Measurements from ENCODE around the gene C10orf62.
"Not testable (repeated sequence)": the region's sequence is repeated elsewhere in the genome, so short reads cannot be mapped to it uniquely, and the experiment has no call there.

The C10orf62 gene

DNA sequence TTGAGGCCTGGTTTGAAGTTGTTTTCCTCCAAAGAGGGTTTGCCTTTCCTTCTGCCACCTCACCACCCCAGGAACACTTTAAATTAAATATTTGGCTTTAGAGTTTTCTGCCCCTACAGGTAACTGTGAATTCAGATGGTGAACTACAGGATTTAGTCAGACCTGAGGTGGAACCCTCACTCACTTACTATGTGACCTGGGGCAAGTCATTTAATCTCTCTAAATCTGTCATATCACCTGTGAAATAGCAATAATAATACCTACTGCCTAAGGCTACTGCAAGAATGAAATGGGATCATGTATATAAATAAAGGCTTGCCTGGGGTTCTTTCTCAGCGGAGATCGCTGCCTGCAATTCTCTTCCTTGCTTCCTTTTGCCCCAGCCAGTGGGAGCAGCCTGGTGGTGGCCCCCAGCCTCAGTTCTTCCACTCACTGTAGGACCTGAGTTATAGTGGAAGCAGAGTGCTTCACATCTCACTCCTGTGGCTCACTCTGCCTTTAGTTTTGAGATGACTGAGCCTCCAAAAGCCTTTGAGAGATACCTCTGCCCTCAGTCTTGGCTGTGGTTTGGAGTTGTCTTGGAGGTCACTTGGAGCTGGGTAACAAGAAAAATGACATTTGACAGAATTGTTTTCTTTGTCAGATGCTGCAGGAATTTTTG is 23.1 kb upstream of the C10orf62 start:
- no peak for DNase-seq

DNA sequence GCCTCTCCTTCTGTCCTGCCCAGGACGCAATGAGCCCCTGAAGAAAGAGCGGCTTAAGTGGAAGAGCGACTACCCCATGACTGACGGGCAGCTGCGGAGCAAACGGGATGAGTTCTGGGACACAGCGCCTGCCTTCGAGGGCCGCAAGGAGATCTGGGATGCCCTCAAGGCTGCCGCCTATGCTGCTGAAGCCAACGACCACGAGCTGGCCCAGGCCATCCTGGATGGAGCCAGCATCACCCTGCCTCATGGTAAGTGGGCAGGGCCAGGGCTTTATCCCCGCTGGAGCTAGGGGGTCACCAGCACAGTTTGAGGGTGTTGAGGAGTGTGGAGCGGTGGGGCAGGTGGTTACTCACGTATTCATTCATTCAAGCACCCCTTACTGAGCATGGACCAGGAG is 21.6 kb upstream of the C10orf62 start:
- DNase-seq = no peak

DNA sequence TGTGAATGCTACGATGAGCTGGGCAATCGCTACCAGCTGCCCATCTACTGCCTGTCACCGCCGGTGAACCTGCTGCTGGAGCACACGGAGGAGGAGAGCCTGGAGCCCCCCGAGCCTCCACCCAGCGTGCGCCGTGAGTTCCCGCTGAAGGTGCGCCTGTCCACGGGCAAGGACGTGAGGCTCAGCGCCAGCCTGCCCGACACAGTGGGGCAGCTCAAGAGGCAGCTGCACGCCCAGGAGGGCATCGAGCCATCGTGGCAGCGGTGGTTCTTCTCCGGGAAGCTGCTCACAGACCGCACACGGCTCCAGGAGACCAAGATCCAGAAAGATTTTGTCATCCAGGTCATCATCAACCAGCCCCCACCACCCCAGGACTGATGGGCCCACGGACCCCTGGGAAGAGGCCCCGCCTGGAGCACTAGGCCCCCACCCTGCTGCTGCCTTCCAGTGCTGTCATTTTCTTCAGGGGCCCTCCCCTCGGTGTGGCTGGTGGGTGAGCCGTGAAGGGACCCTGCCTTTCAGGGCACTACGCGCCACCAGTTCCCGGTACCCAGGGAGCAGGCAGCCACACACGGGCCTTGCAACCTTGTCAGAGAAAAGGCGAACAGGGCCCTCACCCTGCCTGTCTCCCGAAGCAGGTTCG is 19.3 kb upstream of the C10orf62 start:
- DNase-seq = no peak

DNA sequence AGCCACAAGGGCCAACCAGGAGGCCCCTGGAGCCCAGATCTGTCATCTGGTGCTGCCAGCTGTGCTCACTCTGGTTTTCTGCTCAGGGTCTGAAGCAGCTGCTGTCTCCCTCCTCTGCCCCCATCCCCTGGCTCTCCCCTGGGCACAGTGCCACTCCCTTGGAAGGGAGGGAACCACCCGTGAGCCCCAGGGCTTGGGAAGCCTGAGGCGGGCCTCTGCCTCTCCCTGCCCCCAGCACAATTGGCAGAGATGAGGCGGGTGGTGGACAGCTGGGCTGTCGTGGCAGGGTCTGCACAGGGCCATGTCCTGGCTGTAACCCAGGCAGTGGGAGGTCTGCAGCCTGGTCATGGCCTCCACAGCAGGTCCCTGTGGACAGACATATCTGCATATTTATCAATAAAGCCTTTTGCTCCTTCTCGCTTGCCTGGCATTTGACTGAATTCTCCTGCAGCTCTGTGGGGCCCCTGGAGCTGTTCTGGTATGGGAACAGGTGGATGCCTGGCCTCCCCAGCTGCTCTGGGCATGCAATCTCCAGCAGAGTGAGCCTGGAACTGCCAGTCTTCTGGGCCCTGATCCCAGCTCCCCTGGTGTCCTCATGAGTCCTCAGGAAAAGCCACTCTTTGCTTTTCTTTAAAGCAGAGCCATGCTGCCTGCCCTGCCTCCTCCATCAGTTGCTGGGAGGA is 18.6 kb upstream of the C10orf62 start:
- DNase-seq = no peak

DNA sequence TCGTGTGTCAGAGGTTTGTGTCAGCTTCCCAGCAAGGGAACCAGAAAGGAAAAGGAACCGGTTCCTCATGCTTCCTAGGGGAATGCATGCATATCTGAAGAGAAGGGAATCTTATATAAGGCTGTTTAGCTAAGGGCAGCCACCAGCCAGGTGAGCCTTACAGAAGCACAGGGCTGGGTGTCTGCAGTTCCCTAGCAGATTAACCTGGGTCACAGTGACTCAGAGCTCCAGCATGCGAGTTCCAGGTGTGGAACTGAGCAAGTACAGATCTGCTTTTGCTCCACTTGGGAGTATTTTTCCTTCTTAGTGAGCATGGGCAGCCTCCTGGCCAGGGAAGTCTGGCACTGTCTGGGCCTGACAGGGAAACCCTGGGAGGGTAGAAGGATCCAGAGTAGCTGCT is 17.9 kb upstream of the C10orf62 start:
- no peak for DNase-seq

DNA sequence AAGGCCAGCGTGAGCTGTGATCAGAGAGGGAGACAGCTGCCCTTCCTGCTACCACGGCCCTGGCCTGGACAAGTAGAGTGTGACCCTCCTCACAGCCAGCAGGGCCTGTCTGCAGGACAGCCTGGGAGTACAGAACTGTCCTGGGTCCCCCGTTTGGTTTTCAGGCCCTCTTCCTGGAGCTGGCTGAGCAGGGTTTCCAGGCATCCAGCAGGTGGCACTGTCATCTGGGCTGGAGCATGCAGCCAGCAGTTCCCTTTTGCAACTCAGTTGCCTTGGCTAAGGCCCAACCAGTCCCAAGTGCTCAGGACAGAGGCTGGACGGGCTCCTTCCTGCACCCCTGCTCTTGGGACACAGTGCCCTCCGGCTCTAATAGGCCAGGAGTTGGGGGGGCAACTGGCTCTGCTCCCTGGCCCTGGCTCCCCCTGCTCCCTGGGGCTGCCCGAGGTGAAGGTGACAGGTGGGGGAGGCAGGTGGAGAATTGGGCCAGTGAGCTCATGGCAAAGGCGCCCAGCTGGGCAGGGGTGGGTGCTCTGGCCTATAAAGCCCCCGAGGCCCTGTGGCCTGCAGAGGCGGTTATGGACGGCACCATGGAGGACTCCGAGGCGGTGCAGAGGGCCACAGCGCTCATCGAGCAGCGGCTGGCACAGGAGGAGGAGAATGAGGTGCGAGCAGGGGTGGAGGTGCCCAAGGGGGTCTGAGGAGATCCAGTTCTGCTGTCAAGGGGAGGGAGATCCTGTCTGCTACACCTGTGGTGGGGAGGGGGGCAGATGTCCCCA is 17.1 kb upstream of the C10orf62 start, which contains the start of gene ANKRD2:
Gene ANKRD2 (plus strand): TSS at position 566 of the 776 bp plus-strand sequence. CDS start 10 bp downstream, at position 576.
- DNase-seq = peak; percentile 11

DNA sequence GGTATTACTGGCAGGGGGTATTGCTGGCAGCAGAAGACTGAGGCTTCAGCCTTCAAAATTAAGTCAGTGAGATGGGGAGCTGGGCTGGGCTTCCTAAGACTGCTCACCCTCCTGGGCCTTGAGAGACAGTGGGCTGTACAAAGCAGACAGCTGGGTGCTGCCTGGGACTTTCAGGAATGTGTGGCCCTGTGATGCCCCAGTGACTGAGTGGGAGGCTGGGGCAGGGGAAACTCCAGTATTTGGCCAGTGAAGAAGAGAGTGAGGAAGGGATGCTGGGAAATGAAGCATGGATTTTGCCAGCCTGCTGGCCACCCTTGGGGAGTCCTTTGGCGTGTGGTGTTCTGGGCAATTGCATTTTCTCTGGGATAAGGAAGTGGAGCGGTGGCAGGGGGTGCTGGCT is 16.5 kb upstream of the C10orf62 start:
- no peak for DNase-seq

DNA sequence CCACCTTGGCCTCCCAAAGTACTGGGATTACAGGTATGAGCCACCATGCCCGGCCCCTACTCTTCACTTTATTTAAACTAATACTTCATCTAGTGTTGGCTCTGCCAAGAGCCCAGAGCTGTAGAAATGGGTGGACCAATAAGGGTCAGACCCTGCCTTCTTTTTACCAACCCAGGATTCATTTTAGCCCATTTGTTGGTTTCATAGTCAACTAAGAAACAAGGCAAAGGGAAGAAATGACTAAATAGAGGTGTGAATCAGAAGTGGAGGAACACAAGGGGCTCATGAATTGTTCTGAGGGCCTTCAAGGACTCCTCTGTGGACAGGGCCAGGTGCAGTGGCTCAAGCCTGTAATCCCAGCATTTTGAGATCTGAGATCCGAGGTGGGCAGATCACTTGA is 15.8 kb upstream of the C10orf62 start:
- no peak for DNase-seq

DNA sequence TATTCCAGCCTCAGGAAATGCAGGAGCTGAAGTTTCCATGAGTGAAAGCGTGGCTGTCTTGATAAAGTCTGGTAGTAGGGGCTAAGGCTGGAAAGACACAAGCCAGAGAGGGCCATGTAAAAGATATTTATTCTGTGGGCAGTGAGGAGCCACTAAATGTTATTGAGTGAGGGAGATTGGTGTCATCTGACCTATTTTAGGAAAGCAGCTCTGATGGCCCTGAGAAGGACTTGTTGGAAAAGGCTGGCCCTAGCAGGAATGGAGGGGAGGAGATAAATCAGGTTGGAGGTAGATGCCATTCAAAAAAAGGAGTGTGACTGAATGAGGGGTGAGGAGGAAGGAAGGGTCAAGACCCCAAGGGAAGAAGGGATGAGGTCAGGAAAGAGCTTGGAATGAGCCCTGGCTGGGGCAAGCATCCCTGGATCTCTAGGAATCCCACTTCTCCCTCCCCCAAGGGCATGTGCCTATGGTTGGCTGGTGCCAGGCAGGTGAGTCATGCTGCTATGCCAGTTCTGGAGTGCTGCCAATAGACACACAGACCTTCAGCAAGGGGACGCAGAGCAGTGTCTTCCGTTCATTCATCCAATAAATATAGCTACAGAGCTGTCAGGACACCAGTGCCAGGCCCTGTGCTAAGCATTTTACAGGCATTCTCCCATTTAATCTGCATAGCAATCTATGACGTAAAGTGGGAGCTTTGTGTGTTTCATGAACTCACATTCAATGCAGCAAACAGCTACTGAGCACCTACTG is 15.0 kb upstream of the C10orf62 start:
- peak; percentile 50 for DNase-seq

DNA sequence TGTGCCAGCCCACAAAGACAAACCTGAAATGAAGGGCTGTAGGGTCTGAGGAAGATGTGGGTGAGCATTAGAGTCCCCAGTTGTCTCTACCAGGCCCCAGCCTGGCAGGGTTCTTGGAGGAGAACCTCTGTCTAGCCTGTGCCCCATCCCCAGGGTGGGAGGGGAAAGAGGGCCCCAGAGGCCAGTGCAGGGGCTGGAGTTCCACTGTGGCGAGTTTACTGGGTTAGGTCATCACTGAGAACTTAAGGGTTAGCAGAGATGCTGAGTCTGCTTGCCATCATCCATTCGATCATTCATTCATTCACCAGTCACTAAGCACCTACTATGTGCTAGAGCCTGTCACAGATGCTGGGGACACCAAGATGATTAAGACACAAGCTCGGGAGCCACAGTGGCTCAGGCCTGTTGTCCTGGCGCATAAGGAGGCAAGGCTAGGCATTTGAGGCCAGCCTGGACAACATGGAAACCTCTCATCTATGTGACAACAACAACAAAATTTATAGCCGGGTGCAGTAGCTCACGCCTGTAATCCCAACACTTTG is 14.3 kb upstream of the C10orf62 start:
- no peak for DNase-seq

DNA sequence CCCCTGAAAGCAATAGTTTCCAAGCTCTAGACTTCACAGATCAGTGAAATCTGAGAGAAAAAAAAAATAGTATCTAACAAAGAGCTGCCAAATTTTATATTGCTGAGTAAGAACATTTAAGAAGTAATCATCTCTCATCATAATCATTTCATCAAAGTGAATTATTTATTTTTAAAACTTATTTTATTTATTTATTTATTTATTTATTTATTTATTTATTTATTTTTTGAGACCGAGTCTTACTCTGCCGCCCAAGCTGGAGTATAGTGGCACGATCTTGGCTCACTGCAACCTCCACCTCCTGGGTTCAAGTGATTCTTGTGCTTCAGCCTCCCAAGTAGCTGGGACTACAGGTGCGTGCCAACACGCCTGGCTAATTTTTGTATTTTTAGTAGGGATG is 13.0 kb upstream of the C10orf62 start:
- not testable (repeated sequence) for DNase-seq

DNA sequence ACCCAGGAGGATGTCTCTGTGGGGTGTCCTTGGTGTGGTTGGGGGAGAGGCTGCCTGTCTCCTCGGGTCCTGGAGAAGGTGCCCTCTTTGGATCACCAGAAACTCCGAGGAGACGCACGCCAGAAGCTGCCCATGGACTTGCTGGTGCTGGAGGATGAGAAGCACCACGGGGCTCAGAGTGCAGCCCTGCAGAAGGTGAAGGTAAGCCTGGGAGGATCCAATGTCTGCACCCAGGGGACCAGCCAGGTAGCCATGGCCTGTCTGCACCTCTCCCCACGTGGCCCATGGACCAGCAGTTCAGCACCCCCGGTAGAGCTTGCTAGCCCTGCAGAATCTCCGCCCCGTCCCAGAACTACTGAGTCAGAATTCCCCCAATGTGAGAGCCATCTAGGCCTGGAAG is 11.8 kb upstream of the C10orf62 start:
- DNase-seq = no peak

DNA sequence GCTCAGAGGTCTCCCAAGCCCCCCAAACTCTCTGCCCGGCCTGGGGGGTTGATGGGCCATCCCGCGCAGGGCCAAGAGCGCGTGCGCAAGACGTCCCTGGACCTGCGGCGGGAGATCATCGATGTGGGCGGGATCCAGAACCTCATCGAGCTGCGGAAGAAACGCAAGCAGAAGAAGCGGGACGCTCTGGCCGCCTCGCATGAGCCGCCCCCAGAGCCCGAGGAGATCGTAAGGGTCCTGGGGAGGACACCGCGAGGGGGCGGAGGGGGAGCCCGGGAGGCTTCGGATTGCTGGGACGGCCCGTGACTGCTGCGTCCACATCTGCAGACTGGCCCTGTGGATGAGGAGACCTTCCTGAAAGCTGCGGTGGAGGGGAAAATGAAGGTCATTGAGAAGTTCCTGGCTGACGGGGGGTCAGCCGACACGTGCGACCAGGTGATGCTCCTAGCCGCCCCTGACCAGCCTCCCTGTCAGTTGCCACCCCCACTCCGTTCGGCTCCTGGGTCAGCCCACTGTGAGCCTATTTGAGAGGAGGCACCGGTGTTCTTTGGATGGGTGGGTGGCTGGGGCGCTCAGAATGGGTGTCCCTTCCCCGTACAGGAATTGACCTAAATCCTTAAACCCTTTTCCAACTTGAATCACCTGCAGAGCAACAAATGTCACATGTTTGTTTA is 11.2 kb upstream of the C10orf62 start:
- no peak for DNase-seq

DNA sequence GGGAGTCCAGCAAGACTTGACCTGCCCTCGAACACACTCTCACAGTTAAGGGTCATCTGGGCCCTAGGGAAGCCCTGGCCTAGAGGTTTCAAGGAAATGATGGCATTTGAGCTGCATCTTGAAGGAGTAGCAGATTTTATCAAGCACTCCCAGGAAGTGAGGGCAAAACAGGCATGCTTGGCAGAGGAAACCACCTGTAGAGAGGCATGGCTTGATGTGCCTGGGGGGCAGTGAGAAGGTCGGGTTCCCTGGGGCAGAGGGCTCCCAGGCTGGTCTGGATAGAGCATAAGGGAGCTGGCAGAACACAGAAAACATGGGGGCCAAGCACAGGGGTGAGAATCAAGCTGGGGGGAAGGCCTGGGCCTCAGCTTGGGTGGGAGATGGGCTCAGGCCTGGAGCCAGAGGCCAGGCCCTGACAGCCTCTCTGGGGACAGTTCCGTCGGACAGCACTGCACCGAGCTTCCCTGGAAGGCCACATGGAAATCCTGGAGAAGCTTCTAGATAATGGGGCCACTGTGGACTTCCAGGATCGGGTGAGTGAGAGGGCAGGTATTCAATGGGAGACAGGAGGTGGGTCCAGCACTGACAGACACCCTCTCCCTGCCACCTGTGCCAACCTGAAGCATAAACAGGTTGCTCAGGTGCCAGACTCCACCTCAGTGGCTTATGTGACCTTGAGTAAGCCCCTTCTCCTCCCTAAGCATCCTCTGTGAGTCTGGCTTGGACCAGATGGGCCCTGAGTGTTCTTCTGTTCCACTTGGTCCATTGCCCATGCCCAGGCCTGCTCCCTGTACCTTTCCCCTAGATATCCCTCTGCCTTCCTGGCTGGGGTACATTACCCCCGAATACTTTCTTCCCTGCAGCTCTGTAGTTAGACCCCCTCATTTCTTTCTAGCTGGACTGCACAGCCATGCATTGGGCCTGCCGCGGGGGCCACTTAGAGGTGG is 8.8 kb upstream of the C10orf62 start:
- no peak for DNase-seq

DNA sequence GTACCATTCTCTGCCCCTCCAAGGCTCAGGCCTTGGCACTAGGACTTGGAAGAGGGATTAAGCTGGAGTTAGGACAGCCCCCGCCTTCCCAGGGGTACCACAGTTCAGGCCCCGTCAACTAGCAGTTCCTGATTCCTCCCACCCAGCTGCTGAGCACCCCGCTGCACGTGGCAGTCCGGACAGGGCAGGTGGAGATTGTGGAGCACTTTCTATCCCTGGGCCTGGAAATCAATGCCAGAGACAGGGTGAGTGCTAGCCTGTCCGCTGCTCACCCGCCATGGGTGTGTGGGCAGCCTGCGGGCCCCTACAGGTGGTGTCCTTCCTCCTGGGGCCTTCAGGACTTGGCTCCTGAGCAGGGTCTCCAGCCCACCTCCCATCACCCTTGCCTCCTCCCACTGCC is 7.4 kb upstream of the C10orf62 start:
- DNase-seq = no peak

DNA sequence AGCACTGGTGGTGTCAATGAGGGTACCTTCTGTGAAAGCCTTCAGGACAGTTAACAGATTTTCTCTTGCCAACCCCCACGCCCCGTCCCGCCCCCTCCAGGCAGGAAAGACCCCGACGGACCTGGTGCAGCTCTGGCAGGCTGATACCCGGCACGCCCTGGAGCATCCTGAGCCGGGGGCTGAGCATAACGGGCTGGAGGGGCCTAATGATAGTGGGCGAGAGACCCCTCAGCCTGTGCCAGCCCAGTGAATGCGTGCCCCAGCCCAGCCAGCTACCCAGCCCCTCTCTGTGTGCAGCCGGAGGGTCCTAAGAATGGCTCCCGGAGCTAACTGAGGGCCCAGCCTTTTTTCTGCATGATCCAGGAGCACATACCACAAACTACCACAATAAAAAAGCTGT is 6.0 kb upstream of the C10orf62 start:
- DNase-seq = no peak

DNA sequence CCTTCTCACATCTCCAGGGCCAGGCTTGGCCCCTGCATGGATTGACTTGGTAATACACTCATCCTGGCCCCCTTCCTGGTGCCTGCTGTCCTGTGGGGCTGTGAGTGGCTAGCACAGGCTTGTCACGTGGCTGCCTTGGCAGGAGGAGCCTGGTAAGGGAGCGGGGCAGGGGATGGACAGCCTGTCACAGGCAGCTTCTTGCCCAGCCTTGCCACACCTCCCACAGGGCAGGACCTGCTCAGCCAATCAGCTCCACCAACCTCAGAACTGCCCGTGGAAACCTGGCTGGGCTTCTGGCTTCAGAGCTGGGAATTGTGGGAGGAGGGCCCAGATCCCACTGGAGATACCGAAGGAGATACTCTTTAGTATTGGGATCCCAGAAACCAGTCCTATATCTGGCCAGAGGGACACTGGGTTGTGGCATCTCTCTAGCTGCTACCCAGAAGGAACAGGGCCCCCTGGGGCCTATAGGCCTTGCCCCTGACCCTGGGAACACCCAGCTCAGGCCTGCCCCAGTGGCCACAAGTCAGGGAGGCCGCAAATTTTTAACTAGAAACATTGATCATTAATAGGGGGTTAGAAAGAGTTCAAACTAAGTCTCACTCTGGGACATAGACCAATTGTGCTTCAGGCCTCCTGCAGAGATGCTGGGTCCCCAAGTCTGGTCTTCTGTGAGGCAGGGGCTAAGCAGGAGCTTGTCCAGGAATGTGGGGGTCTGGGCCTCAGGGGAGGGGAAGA is 5.3 kb upstream of the C10orf62 start, which contains the start of gene HOGA1:
Gene HOGA1 (plus strand): TSS at position 330 of the 738 bp plus-strand sequence. CDS start 315 bp downstream, at position 645.
- DNase-seq = peak; percentile 1

DNA sequence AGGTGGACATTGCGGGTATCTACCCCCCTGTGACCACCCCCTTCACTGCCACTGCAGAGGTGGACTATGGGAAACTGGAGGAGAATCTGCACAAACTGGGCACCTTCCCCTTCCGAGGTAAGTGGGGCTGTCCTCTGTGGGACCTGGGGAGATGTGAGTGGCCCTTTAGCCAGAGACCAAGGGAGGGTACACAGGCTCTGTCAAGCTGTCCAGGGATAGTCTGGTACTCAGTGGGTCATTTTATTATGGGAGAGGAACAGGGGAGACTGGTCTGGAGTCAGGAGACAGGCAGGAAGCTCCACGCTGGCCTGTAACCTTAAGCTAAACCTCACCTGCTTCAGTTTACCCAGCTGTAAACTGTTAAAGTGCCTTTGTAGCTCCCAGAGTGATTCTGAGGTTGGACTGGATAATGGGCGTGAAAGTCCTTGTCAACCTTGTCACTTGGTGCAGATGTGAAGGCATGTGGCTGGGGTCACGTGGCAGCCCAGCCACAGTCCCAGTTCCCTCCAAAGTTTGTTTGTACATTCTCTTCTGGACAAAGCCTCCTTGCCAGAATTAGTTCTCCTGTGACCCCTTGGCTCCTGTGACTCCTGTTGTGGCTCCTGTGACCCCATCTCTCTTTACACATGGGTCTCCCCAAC is 4.6 kb upstream of the C10orf62 start:
- no peak for DNase-seq

DNA sequence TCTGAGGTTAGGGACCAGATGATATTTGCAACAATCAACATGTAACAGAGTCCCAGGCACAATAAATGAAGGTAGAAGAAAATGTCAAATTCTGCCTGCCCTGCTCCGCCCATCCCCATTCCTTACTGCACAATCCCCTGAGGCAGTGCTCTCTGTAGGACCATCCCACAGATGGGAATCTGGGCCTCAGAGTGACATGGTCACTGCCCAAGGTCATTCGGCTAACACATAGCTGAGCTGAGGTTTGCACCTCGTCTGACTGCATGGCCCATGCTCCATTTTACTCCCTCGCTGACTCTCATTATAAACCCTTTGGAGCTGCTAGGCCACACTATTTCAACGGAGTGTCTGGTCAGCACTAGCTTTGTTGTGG is 4.1 kb upstream of the C10orf62 start:
- no peak for DNase-seq

All from NCI-H774 (cell line).